ENCODE data around the gene SLX4. TPM values are rescaled to one million over a fixed set of nuclear protein-coding genes. Genes with fewer than 3 reads are reported as not detected.

Gene SLX4
- total RNA-seq, 2 experiments from 2014 or later = 14.3 to 14.9 TPM

DNA sequence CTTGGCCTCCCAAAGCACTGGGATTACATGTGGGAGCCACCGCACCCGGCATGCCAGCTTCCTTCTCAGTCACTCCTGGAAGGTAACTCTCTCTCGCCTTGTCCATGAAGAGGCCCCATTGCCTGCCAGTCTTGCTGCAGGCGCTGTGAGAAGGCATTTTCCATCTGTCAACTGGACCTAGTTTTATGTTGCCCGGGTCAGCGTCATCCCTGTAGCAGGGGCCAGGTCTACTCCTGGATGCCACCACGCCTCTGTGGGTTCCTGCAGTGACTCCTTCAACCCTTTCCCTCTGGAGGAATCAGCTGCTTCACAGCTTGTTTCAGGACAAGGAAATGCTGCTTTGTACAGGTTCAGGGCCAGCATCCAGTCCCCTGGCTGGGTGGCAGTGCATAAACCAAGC is 31.6 kb downstream of the SLX4 start:
- H3K27me3 Mint-ChIP-seq = no peaks in the 10 kb centered on the region
- no peaks in the 10 kb centered on the region for H3K9me3 Mint-ChIP-seq
- peak overlapping the region; percentile 99 for H3K4me3 Mint-ChIP-seq
- peaks cover 46% of the 10 kb centered on the region for H3K36me3 Mint-ChIP-seq (ENCODE audit: low read depth)
- H3K4me1 Mint-ChIP-seq = peaks cover 54% of the 10 kb centered on the region
- H3K27ac Mint-ChIP-seq = peak overlapping the region; percentile 99
- ChIA-PET CTCF (no interaction called here), POLR2A (interaction anchor here (1.3 to 6.0 kb wide), 4 partner anchors 10 to 32 kb away, joined by 3 to 33 read pairs (median 3); partner anchors contain the start of gene SLX4)
- no peak for DNase-seq

DNA sequence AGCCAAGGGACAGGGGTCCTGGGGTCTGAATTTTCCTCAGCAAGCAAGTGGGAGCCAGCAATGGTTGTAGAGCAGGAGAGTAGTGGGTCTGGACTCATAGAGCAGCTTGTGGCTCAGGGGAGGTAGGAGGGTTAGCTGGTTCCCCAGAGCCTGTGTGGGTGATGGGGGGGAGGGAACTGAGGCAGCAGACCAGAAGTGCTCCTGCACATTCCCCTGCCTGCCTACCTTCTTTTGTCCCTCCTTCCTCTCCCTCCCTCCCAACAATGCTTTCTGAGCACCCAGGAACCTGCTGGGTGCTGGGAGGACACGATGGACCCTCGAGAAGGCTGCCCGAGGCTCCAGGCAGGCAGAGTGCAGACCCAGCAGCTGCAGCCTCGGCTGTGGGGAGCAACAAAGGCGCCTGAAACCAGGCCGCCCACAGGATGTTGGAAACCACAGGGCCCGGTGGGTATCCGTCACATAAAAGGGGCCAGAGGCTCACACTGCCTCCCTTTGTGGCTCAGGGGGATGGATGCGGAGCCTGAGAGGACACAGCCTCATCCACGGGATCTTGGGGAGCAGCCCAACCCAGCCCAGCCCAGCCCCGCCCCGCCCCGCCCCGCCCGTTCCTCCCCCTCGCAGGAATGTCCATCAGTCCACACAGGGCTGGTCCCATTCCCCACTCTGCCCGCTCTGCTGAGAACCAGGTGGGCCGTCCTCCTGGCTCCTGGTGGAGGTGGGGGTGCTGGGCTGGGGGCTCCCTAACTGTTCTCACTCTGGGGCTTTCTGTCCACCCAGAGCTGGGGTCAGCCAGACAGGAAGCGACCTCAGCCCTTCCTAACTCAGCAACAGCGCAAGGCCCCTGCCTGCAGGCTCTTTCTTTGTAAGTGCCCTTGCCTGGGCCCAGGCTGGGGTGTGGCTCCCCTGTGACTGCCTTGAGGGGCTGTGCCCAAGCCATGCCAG is 32.5 kb downstream of the SLX4 start:
- peaks cover 49% of the 10 kb centered on the region for H3K36me3 Mint-ChIP-seq (ENCODE audit: low read depth)
- peak; percentile 87 for DNase-seq
- H3K27me3 Mint-ChIP-seq = no peaks in the 10 kb centered on the region
- peaks cover 58% of the 10 kb centered on the region for H3K4me1 Mint-ChIP-seq
- CTCF ChIA-PET = interaction anchor here (0.6 kb wide), 1 partner anchor 8 kb away, joined by 3 read pairs; no protein-coding TSS in a partner anchor
- H3K9me3 Mint-ChIP-seq = no peaks in the 10 kb centered on the region
- H3K4me3 Mint-ChIP-seq = peak overlapping the region; percentile 99
- H3K27ac Mint-ChIP-seq = peak overlapping the region; percentile 99
- POLR2A ChIA-PET = interaction anchor here (0.6 to 6.0 kb wide), 8 partner anchors 9 to 123 kb away, joined by 3 to 33 read pairs (median 4); partner anchors contain the start of gene SLX4

DNA sequence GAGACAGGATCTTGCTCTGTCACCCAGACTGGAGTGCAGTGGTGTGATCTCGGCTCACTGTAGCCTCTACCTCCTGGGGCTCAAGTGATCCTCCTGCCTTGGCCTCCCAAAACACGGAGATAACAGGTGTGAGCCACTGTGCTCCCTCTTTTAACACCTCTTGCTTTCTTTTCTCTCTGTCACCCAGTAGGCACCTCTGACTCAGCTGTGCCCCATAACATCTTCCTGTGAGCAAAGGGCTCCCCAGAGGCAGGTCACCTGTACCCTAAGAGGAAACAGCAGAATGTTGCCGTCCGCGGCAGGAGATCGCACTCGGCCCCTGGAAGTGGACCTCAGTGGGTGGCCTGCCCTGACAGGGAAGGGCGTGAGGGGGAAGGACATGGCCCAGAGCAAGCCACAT is 33.3 kb downstream of the SLX4 start:
- CTCF ChIA-PET = interaction anchor here (0.6 kb wide), 1 partner anchor 9 kb away, joined by 3 read pairs; no protein-coding TSS in a partner anchor
- POLR2A ChIA-PET = interaction anchor here (0.6 to 6.0 kb wide), 8 partner anchors 9 to 123 kb away, joined by 3 to 33 read pairs (median 4); partner anchors contain the start of gene SLX4
- Mint-ChIP-seq H3K27me3 (no peaks in the 10 kb centered on the region), H3K9me3 (no peaks in the 10 kb centered on the region), H3K4me3 (peak overlapping the region; percentile 99), H3K27ac (peak overlapping the region; percentile 99), H3K4me1 (peaks cover 60% of the 10 kb centered on the region), H3K36me3 (ENCODE audit: low read depth) (peaks cover 46% of the 10 kb centered on the region)
- DNase-seq = peak; percentile 70

DNA sequence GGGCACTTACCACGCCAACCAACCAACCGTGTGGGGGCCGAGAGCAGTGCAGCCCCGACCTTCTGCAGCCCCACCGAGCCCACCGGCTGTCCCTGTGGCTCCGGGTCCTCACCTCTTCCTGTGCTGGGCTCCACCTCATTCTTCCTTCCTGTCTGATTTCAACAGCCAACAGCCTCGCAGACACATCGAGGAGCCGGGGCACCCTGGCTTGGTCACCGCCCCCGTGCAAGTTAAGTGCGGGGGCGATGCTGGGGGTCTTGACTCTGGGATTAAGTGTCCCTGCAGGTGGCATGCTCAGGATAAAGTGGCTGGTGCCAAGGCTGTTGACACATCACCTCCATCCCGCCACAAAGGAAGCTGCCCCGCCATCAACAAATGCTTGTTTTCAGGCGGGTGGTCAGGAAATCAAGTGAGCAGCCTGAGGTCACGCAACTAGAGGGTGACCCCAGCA is 34.1 kb downstream of the SLX4 start, which contains the start of gene NLRC3:
Gene NLRC3, minus strand, starts transcription at position 102 of the 451 bp plus-strand sequence. CDS start 12,367 bp downstream, outside the sequence.
- CTCF ChIA-PET = no interaction called here
- Mint-ChIP-seq H3K27ac (peak within 1 kb of the TSS; percentile 99), H3K9me3 (no peaks in the 10 kb centered on the region), H3K4me3 (peak within 1 kb of the TSS; percentile 99), H3K27me3 (no peaks in the 10 kb centered on the region), H3K36me3 (ENCODE audit: low read depth) (peaks cover 50% of the 10 kb centered on the region), H3K4me1 (peaks cover 64% of the 10 kb centered on the region)
- peak; percentile 68 for DNase-seq
- POLR2A ChIA-PET = interaction anchor here (1.0 to 6.0 kb wide), 6 partner anchors 10 to 68 kb away, joined by 3 to 33 read pairs (median 5); partner anchors contain the start of gene SLX4

DNA sequence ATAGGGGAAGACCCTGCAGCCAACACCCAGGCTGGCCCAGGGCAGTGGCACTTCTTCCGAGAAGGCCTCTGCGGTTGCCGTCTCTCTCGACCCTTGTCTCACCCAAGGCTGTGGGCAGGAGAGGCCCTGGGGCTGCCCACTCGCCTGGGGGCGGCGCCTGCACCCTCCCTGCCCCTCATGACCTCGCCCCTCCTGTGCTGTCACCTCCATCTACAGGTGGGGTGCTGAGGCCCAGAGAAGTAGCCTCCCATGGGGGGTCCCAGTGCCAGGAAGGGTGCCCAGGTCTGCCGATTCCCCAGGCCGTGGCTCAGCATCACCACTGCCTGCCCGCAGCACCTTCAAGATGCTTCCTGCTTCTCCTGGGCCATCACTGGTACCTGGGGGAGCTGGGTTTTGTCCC is 35.2 kb downstream of the SLX4 start:
- H3K27me3 Mint-ChIP-seq = no peaks in the 10 kb centered on the region
- peaks cover 3% of the 10 kb centered on the region for H3K9me3 Mint-ChIP-seq
- H3K27ac Mint-ChIP-seq = peak overlapping the region; percentile 99
- H3K4me3 Mint-ChIP-seq = peak overlapping the region; percentile 99
- ChIA-PET POLR2A (interaction anchor here (0.7 to 6.0 kb wide), 6 partner anchors 15 to 67 kb away, joined by 3 to 33 read pairs (median 4); partner anchors contain the start of gene SLX4), CTCF (no interaction called here)
- peaks cover 56% of the 10 kb centered on the region for H3K36me3 Mint-ChIP-seq (ENCODE audit: low read depth)
- DNase-seq = peak; percentile 36
- peaks cover 68% of the 10 kb centered on the region for H3K4me1 Mint-ChIP-seq

DNA sequence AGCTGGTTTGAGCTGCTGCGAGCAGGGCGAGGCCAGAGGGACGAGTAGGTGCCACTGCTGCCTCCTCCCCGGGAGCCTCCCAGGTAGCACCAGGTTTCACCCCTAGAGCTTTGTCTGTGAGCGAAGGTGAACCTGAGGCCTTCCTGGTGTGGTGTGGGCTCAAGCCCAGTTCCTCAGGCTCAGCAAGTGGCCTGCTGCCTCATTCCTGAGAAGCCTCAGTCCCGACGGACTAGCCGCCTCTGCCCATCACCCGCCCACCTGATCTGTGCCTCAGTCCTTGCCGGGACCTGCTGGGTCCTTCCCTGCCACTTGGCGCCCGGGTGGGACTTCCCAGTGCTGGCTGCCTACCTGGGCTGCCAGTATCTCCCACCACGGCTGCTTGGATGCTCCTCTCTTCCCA is 35.9 kb downstream of the SLX4 start:
- Mint-ChIP-seq H3K27ac (peak overlapping the region; percentile 63), H3K36me3 (ENCODE audit: low read depth) (peaks cover 56% of the 10 kb centered on the region), H3K4me3 (peak overlapping the region; percentile 99), H3K9me3 (peaks cover 7% of the 10 kb centered on the region), H3K4me1 (peaks cover 65% of the 10 kb centered on the region), H3K27me3 (no peaks in the 10 kb centered on the region)
- CTCF ChIA-PET = no interaction called here
- no peak for DNase-seq
- POLR2A ChIA-PET = interaction anchor here (6.0 kb wide), 1 partner anchor 36 kb away, joined by 33 read pairs; the partner anchor contains the start of gene SLX4

DNA sequence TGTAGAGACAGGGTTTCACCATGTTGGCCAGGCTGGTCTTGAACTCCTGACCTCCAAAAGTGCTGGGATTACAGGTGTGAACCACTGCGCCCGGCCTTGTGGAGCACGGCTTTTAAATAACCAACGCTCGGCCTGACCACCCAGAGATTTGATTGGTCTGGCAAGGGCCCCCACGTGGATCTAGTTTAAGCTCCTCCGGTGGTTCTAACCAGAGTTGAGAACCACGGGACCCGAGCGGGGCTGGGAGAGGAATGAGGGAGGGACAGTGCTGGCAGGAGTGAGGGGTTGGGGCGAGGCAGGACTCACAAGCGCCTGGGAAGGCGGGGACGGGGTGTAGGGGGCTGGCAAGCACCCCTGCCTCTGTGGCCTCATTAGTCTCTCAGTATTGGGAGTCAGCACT is 37.2 kb downstream of the SLX4 start:
- H3K27me3 Mint-ChIP-seq = no peaks in the 10 kb centered on the region

DNA sequence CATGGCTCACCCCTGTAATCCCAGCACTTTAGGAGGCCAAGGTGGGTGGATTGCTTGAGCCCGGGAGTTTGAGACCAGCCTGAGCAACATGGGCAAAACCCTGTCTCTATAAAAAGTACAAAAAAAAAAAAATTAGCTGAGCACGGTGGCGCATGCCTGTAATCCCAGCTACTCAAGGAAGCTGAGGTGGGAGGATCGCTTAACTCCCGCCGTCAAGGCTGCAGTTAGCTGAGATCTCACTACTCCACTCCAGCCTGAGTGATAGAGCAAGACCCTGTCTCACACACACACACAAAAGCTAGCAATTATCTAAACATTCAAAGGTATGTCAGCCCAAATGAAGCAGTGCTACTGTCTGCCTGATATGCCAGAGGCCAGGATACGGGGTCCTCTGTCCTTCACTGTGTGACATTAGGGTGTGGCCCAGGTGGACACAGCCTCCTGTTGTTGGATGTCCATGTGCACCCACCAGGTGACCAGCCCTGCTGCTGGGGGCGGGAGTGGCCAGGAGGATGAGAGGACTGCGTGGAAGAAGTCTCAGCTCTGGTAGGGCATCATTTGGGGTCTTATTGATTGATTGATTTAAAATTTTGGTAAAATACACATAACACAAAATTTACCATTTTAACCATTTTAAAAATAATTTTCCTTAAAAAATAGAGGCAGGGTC is 38.1 kb downstream of the SLX4 start:
- Mint-ChIP-seq H3K27me3 (no peaks in the 10 kb centered on the region), H3K4me1 (peaks cover 46% of the 10 kb centered on the region), H3K4me3 (no peak overlapping the region), H3K27ac (no peak overlapping the region), H3K9me3 (peaks cover 10% of the 10 kb centered on the region), H3K36me3 (ENCODE audit: low read depth) (peaks cover 71% of the 10 kb centered on the region)
- DNase-seq = no peak
- POLR2A ChIA-PET = no interaction called here
- CTCF ChIA-PET = no interaction called here

More for the DNA sequence above, 37.2 kb downstream of the SLX4 start:
- DNase-seq = no peak
- peaks cover 10% of the 10 kb centered on the region for H3K9me3 Mint-ChIP-seq
- CTCF ChIA-PET = no interaction called here
- H3K4me1 Mint-ChIP-seq = peaks cover 55% of the 10 kb centered on the region
- peak overlapping the region; percentile 99 for H3K4me3 Mint-ChIP-seq
- H3K36me3 Mint-ChIP-seq (ENCODE audit: low read depth) = peaks cover 68% of the 10 kb centered on the region
- H3K27ac Mint-ChIP-seq = no peak overlapping the region
- POLR2A ChIA-PET = interaction anchor here (6.0 kb wide), 1 partner anchor 38 kb away, joined by 33 read pairs; the partner anchor contains the start of gene SLX4

DNA sequence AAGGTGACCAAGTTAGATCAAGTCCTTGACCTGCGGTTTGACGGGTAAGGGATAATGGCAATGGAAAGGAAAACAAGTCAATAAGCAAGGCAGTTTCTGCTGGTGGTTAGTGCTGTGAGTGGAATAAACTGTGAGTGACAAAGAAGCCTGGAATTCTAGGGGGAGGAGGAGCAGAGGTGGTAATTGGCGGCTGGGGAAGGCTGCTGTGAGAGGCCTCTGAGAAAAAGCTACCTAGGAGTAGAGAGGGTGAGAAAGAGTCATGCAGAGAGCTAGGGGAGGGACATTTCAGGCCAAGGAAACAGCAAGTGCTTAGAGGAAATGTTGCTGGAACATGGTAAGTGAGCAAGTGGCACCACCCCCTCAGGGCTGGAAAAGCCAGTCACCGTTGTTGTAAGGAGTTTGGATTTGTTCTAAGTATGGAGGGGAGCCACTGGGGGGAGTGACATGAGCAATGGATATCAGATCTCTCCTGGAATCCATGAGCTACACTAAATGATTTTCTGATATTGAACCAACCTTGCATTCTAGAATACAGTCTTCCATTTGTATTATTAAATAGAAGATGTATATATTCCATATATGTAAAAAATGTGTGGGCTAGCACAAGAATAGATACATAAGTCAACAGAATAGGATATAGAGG is 40.9 kb downstream of the SLX4 start:
- H3K36me3 Mint-ChIP-seq (ENCODE audit: low read depth) = peaks cover 61% of the 10 kb centered on the region
- POLR2A ChIA-PET = interaction anchor here (0.7 kb wide), 1 partner anchor 101 kb away, joined by 3 read pairs; no protein-coding TSS in a partner anchor

DNA sequence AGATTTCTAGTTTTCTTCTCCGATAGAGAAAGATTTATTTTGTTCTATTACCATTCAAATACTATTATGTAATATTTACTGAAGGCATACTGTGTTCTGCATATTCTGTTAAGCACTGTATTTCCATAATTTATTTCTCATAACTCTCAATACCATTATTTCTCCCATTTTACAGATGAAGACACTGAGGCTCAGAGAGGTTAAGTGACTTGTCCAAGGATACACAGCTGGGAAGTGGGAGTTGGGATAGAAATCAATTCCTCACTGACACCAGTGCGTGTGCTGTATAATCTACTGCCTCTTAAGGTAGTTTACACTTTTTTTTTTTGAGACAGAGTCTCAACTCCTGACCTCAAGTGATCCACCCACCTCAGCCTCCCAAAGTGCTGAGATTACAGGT is 41.6 kb downstream of the SLX4 start:
- CTCF ChIA-PET = no interaction called here
- H3K27me3 Mint-ChIP-seq = no peaks in the 10 kb centered on the region
- no peak overlapping the region for H3K27ac Mint-ChIP-seq
- POLR2A ChIA-PET = interaction anchor here (0.7 kb wide), 1 partner anchor 101 kb away, joined by 3 read pairs; no protein-coding TSS in a partner anchor
- H3K4me3 Mint-ChIP-seq = no peak overlapping the region
- H3K36me3 Mint-ChIP-seq (ENCODE audit: low read depth) = peaks cover 61% of the 10 kb centered on the region
- DNase-seq = no peak
- H3K4me1 Mint-ChIP-seq = peaks cover 27% of the 10 kb centered on the region
- peaks cover 10% of the 10 kb centered on the region for H3K9me3 Mint-ChIP-seq

More for the DNA sequence above, 40.9 kb downstream of the SLX4 start:
- CTCF ChIA-PET = interaction anchor here (0.8 kb wide), 1 partner anchor 67 kb away, joined by 4 read pairs; no protein-coding TSS in a partner anchor
- Mint-ChIP-seq H3K4me1 (peaks cover 33% of the 10 kb centered on the region), H3K27ac (no peak overlapping the region), H3K9me3 (peaks cover 10% of the 10 kb centered on the region), H3K4me3 (no peak overlapping the region), H3K27me3 (no peaks in the 10 kb centered on the region)
- DNase-seq = no peak

DNA sequence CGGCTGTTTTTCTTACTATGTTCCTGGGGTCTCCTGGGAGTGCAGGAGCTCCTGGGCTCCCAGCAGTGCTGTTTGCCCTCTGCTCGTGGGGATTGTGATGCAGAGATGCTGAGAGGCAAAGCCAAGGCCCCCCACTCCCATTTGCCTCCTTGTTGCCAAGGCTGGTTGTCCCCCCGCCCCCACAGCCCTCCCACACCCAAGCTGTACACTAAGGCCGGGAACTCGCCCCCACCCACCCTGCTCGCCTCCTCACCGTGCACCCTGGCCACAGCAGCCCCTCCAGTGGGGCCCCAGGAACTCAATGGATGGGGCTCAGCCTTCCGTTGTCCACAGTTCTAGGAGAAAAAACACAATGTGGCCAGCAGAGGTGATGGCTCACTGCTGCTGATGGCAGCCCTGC is 44.4 kb downstream of the SLX4 start:
- Mint-ChIP-seq H3K27ac (no peak overlapping the region), H3K27me3 (no peaks in the 10 kb centered on the region), H3K9me3 (peaks cover 8% of the 10 kb centered on the region), H3K4me3 (no peak overlapping the region), H3K36me3 (ENCODE audit: low read depth) (peaks cover 54% of the 10 kb centered on the region), H3K4me1 (peaks cover 8% of the 10 kb centered on the region)
- DNase-seq = no peak
- ChIA-PET CTCF (no interaction called here), POLR2A (no interaction called here)

DNA sequence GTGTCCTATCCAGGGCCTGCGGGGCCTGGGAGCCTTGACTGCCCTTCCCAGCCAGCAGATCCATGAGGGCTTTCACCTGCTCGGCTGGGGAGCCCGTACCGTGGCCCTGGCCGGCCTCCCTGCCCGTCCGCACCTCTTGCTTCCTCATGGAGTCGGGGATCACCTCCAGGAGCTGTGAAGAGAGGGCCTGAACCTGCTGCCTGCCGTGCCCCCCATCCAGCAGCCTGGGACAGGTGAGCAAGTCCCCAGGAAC is 46.6 kb downstream of the SLX4 start:
- H3K4me1 Mint-ChIP-seq = no peaks in the 10 kb centered on the region
- no peak overlapping the region for H3K4me3 Mint-ChIP-seq
- no peaks in the 10 kb centered on the region for H3K9me3 Mint-ChIP-seq
- DNase-seq = no peak
- POLR2A ChIA-PET = interaction anchor here (2.1 kb wide), 1 partner anchor 13 kb away, joined by 5 read pairs; the partner anchor contains the start of gene NLRC3
- CTCF ChIA-PET = no interaction called here
- peaks cover 52% of the 10 kb centered on the region for H3K36me3 Mint-ChIP-seq (ENCODE audit: low read depth)
- H3K27me3 Mint-ChIP-seq = no peaks in the 10 kb centered on the region
- H3K27ac Mint-ChIP-seq = no peak overlapping the region
